Measurements from ENCODE around the gene BRI3BP.

The BRI3BP gene

GRCh38 chr12:124956571-124956970 is 36.9 kb upstream of the BRI3BP start:
- Histone ChIP-seq H3K27me3 (ENCODE audit: control insufficient read depth in 1 of 2, insufficient read depth in 2 of 2, low read length in 2 of 2) (no peaks in the 10 kb centered on the region), H3K4me3 (ENCODE audit: low read depth in 1 of 2, low read length in 2 of 2) (no peak overlapping the region), H3K36me3 (ENCODE audit: insufficient read depth, low read length) (peaks cover 22% of the 10 kb centered on the region), H3K27ac (ENCODE audit: low read depth, low read length) (no peak overlapping the region), H3K9ac (ENCODE audit: low read length) (no peak overlapping the region), H3K4me1 (ENCODE audit: insufficient read depth, low read length) (no peaks in the 10 kb centered on the region), H3K9me3 (ENCODE audit: low read length) (no peaks in the 10 kb centered on the region)

GRCh38 chr12:124961055-124961454 is 32.4 kb upstream of the BRI3BP start:
- Histone ChIP-seq H3K4me3 (ENCODE audit: low read depth in 1 of 2, low read length in 2 of 2) (no peak overlapping the region), H3K9ac (ENCODE audit: low read length) (no peak overlapping the region), H3K36me3 (ENCODE audit: insufficient read depth, low read length) (peaks cover 8% of the 10 kb centered on the region), H3K27me3 (ENCODE audit: control insufficient read depth in 1 of 2, insufficient read depth in 2 of 2, low read length in 2 of 2) (no peaks in the 10 kb centered on the region), H3K9me3 (ENCODE audit: low read length) (no peaks in the 10 kb centered on the region), H3K27ac (ENCODE audit: low read depth, low read length) (no peak overlapping the region), H3K4me1 (ENCODE audit: insufficient read depth, low read length) (no peaks in the 10 kb centered on the region)

- H3K4me3 ChIP-seq (ENCODE audit: low read depth in 1 of 2, low read length in 2 of 2), result no peak overlapping the region
- no peak overlapping the region for H3K27ac ChIP-seq (ENCODE audit: low read depth, low read length)
- no peaks in the 10 kb centered on the region for H3K27me3 ChIP-seq (ENCODE audit: control insufficient read depth in 1 of 2, insufficient read depth in 2 of 2, low read length in 2 of 2)
- no peaks in the 10 kb centered on the region for H3K4me1 ChIP-seq (ENCODE audit: insufficient read depth, low read length)
- no peaks in the 10 kb centered on the region for H3K9me3 ChIP-seq (ENCODE audit: low read length)
- peaks cover 2% of the 10 kb centered on the region for H3K36me3 ChIP-seq (ENCODE audit: insufficient read depth, low read length)
- no peak overlapping the region for H3K9ac ChIP-seq (ENCODE audit: low read length)
These were observed 30.2 kb upstream of the BRI3BP start for GRCh38 chr12:124963211-124963610.

- Histone ChIP-seq H3K9ac (ENCODE audit: low read length) (no peak overlapping the region), H3K4me1 (ENCODE audit: insufficient read depth, low read length) (no peaks in the 10 kb centered on the region), H3K9me3 (ENCODE audit: low read length) (no peaks in the 10 kb centered on the region), H3K4me3 (ENCODE audit: low read depth in 1 of 2, low read length in 2 of 2) (no peak overlapping the region), H3K36me3 (ENCODE audit: insufficient read depth, low read length) (no peaks in the 10 kb centered on the region), H3K27me3 (ENCODE audit: control insufficient read depth in 1 of 2, insufficient read depth in 2 of 2, low read length in 2 of 2) (no peaks in the 10 kb centered on the region), H3K27ac (ENCODE audit: low read depth, low read length) (no peak overlapping the region)
These were observed 29.2 kb upstream of the BRI3BP start for GRCh38 chr12:124964251-124964650.

- Histone ChIP-seq H3K36me3 (ENCODE audit: insufficient read depth, low read length) (no peaks in the 10 kb centered on the region), H3K4me1 (ENCODE audit: insufficient read depth, low read length) (no peaks in the 10 kb centered on the region), H3K4me3 (ENCODE audit: low read depth in 1 of 2, low read length in 2 of 2) (no peak overlapping the region), H3K27me3 (ENCODE audit: control insufficient read depth in 1 of 2, insufficient read depth in 2 of 2, low read length in 2 of 2) (no peaks in the 10 kb centered on the region), H3K27ac (ENCODE audit: low read depth, low read length) (no peak overlapping the region), H3K9ac (ENCODE audit: low read length) (no peak overlapping the region), H3K9me3 (ENCODE audit: low read length) (no peaks in the 10 kb centered on the region)
These were observed 28.5 kb upstream of the BRI3BP start for GRCh38 chr12:124964836-124965462.

GRCh38 chr12:124967016-124967739 is 26.3 kb upstream of the BRI3BP start:
- peaks cover 4% of the 10 kb centered on the region for H3K36me3 ChIP-seq (ENCODE audit: insufficient read depth, low read length)
- no peaks in the 10 kb centered on the region for H3K27me3 ChIP-seq (ENCODE audit: control insufficient read depth in 1 of 2, insufficient read depth in 2 of 2, low read length in 2 of 2)
- no peaks in the 10 kb centered on the region for H3K4me1 ChIP-seq (ENCODE audit: insufficient read depth, low read length)
- H3K4me3 ChIP-seq (ENCODE audit: low read depth in 1 of 2, low read length in 2 of 2), result no peak overlapping the region
- no peaks in the 10 kb centered on the region for H3K9me3 ChIP-seq (ENCODE audit: low read length)
- H3K9ac ChIP-seq (ENCODE audit: low read length), result no peak overlapping the region
- H3K27ac ChIP-seq (ENCODE audit: low read depth, low read length), result no peak overlapping the region

GRCh38 chr12:124968656-124969055 is 24.8 kb upstream of the BRI3BP start:
- H3K36me3 ChIP-seq (ENCODE audit: insufficient read depth, low read length), result peaks cover 10% of the 10 kb centered on the region

GRCh38 chr12:124970647-124971402 is 22.6 kb upstream of the BRI3BP start:
- no peak overlapping the region for H3K4me3 ChIP-seq (ENCODE audit: low read depth in 1 of 2, low read length in 2 of 2)
- H3K4me1 ChIP-seq (ENCODE audit: insufficient read depth, low read length), result no peaks in the 10 kb centered on the region
- H3K27me3 ChIP-seq (ENCODE audit: control insufficient read depth in 1 of 2, insufficient read depth in 2 of 2, low read length in 2 of 2), result no peaks in the 10 kb centered on the region
- H3K9me3 ChIP-seq (ENCODE audit: low read length), result no peaks in the 10 kb centered on the region
- H3K36me3 ChIP-seq (ENCODE audit: insufficient read depth, low read length), result peaks cover 26% of the 10 kb centered on the region
- no peak overlapping the region for H3K9ac ChIP-seq (ENCODE audit: low read length)
- no peak overlapping the region for H3K27ac ChIP-seq (ENCODE audit: low read depth, low read length)

More at GRCh38 chr12:124968656-124969055, 24.8 kb upstream of the BRI3BP start:
- H3K4me1 ChIP-seq (ENCODE audit: insufficient read depth, low read length), result no peaks in the 10 kb centered on the region
- H3K9ac ChIP-seq (ENCODE audit: low read length), result no peak overlapping the region
- H3K27me3 ChIP-seq (ENCODE audit: control insufficient read depth in 1 of 2, insufficient read depth in 2 of 2, low read length in 2 of 2), result no peaks in the 10 kb centered on the region
- H3K4me3 ChIP-seq (ENCODE audit: low read depth in 1 of 2, low read length in 2 of 2), result no peak overlapping the region
- no peaks in the 10 kb centered on the region for H3K9me3 ChIP-seq (ENCODE audit: low read length)
- no peak overlapping the region for H3K27ac ChIP-seq (ENCODE audit: low read depth, low read length)

GRCh38 chr12:124971603-124972002 is 21.8 kb upstream of the BRI3BP start:
- Histone ChIP-seq H3K27me3 (ENCODE audit: control insufficient read depth in 1 of 2, insufficient read depth in 2 of 2, low read length in 2 of 2) (no peaks in the 10 kb centered on the region), H3K36me3 (ENCODE audit: insufficient read depth, low read length) (peaks cover 30% of the 10 kb centered on the region), H3K4me1 (ENCODE audit: insufficient read depth, low read length) (no peaks in the 10 kb centered on the region), H3K9me3 (ENCODE audit: low read length) (no peaks in the 10 kb centered on the region), H3K4me3 (ENCODE audit: low read depth in 1 of 2, low read length in 2 of 2) (no peak overlapping the region), H3K27ac (ENCODE audit: low read depth, low read length) (no peak overlapping the region), H3K9ac (ENCODE audit: low read length) (no peak overlapping the region)

GRCh38 chr12:124972211-124972610 is 21.2 kb upstream of the BRI3BP start:
- Histone ChIP-seq H3K9me3 (ENCODE audit: low read length) (no peaks in the 10 kb centered on the region), H3K36me3 (ENCODE audit: insufficient read depth, low read length) (peaks cover 34% of the 10 kb centered on the region), H3K27ac (ENCODE audit: low read depth, low read length) (no peak overlapping the region), H3K4me1 (ENCODE audit: insufficient read depth, low read length) (no peaks in the 10 kb centered on the region), H3K27me3 (ENCODE audit: control insufficient read depth in 1 of 2, insufficient read depth in 2 of 2, low read length in 2 of 2) (no peaks in the 10 kb centered on the region), H3K9ac (ENCODE audit: low read length) (no peak overlapping the region), H3K4me3 (ENCODE audit: low read depth in 1 of 2, low read length in 2 of 2) (no peak overlapping the region)

- Histone ChIP-seq H3K27me3 (ENCODE audit: control insufficient read depth in 1 of 2, insufficient read depth in 2 of 2, low read length in 2 of 2) (no peaks in the 10 kb centered on the region), H3K4me1 (ENCODE audit: insufficient read depth, low read length) (no peaks in the 10 kb centered on the region), H3K4me3 (ENCODE audit: low read depth in 1 of 2, low read length in 2 of 2) (no peak overlapping the region), H3K27ac (ENCODE audit: low read depth, low read length) (no peak overlapping the region), H3K9ac (ENCODE audit: low read length) (no peak overlapping the region), H3K9me3 (ENCODE audit: low read length) (no peaks in the 10 kb centered on the region), H3K36me3 (ENCODE audit: insufficient read depth, low read length) (peaks cover 49% of the 10 kb centered on the region)
These were observed 18.2 kb upstream of the BRI3BP start for GRCh38 chr12:124975276-124975675.

Data from muscle layer of colon (tissue), 2 donors.